GM13977 (cell line): Measurements from ENCODE around the gene SCT.

Source experiments
- DNase-seq: peaks from one replicate; pipeline ENCODE4 v3.0.0; 2012; ENCODE audit warnings: low spot score
- CTCF ChIP-seq: IDR thresholded peaks from 2 replicates; pipeline ENCODE4 v1.5.1; 2012; ENCODE audit warnings: mild to moderate bottlenecking, control low read depth; ENCODE audit not compliant: insufficient read depth; ENCODE audit errors: extremely low read depth, missing control alignments
- in situ Hi-C: fragments of 300-500 bp; cut with MboI; formaldehyde crosslinking; loops from one replicate; pipeline ENCODE4 v1.12.0; 2022; ENCODE audit warnings: low sequenced_read_pairs, low pct_unique_long_range_greater_than_20kb, mixed read lengths, inconsistent platforms; ENCODE audit not compliant: unreplicated experiment

Gene SCT

GRCh38 chr11:589798-590197 is 37.2 kb downstream of the SCT start:
- no peak for DNase-seq
- in situ Hi-C loops = no loop called here
- no peak for TF ChIP-seq CTCF

GRCh38 chr11:587978-588380 is 39.0 kb downstream of the SCT start:
- no peak for TF ChIP-seq CTCF
- in situ Hi-C loops = no loop called here
- no peak for DNase-seq

GRCh38 chr11:587546-587945 is 39.4 kb downstream of the SCT start:
- in situ Hi-C loops = no loop called here
- TF ChIP-seq CTCF = no peak
- no peak for DNase-seq

- DNase-seq = no peak
- in situ Hi-C loops = no loop called here
- no peak for TF ChIP-seq CTCF
These were observed 40.3 kb downstream of the SCT start for GRCh38 chr11:586376-587316.

GRCh38 chr11:584287-584686 is 42.7 kb downstream of the SCT start:
- DNase-seq = no peak
- no peak for TF ChIP-seq CTCF
- in situ Hi-C loops = no loop called here

- in situ Hi-C loops = no loop called here
- no peak for TF ChIP-seq CTCF
- no peak for DNase-seq
These were observed 45.2 kb downstream of the SCT start for GRCh38 chr11:581752-582151.

GRCh38 chr11:581342-581741 is 45.6 kb downstream of the SCT start:
- DNase-seq = no peak
- TF ChIP-seq CTCF = no peak
- in situ Hi-C loops = no loop called here
